ENCODE results near the gene TMEM119.
"Not testable (repeated sequence)": the region's sequence is repeated elsewhere in the genome, so short reads cannot be mapped to it uniquely, and the experiment has no call there.

The TMEM119 gene

GRCh38 chr12:108565146-108565545, 32.7 kb downstream of the TMEM119 start:
- DNase-seq (ENCODE audit: low spot score): no peak

- no peak for DNase-seq (ENCODE audit: low spot score)
Observed at GRCh38 chr12:108564724-108565123, 33.2 kb downstream of the TMEM119 start.

- no peak for DNase-seq (ENCODE audit: low spot score)
Observed at GRCh38 chr12:108563804-108564151, 34.1 kb downstream of the TMEM119 start.

- peak; percentile 89 for DNase-seq (ENCODE audit: low spot score)
Observed at GRCh38 chr12:108563136-108563803, 34.6 kb downstream of the TMEM119 start.

GRCh38 chr12:108562348-108563135, 35.3 kb downstream of the TMEM119 start, which contains the start of gene ISCU:
ISCU (plus strand) TSS chr12:108562596; CDS start chr12:108562623, 27 bp downstream.
- peak; percentile 98 for DNase-seq (ENCODE audit: low spot score)

- DNase-seq (ENCODE audit: low spot score): no peak
Observed at GRCh38 chr12:108561852-108562347, 36.0 kb downstream of the TMEM119 start.

- peak; percentile 92 for DNase-seq (ENCODE audit: low spot score)
Observed at GRCh38 chr12:108560752-108561719, 36.8 kb downstream of the TMEM119 start, which contains the start of gene SART3. SART3 (minus strand) TSS chr12:108561173; CDS start chr12:108561154, 19 bp downstream.

- no peak for DNase-seq (ENCODE audit: low spot score)
Observed at GRCh38 chr12:108560321-108560721, 37.6 kb downstream of the TMEM119 start.

- DNase-seq (ENCODE audit: low spot score): no peak
Observed at GRCh38 chr12:108559748-108560147, 38.1 kb downstream of the TMEM119 start.

- no peak for DNase-seq (ENCODE audit: low spot score)
Observed at GRCh38 chr12:108559007-108559655, 38.8 kb downstream of the TMEM119 start.

GRCh38 chr12:108555383-108555782, 42.5 kb downstream of the TMEM119 start:
- not testable (repeated sequence) for DNase-seq (ENCODE audit: low spot score)

GRCh38 chr12:108553799-108554198, 44.1 kb downstream of the TMEM119 start:
- no peak for DNase-seq (ENCODE audit: low spot score)

GRCh38 chr12:108551535-108551934, 46.3 kb downstream of the TMEM119 start:
- no peak for DNase-seq (ENCODE audit: low spot score)

- no peak for DNase-seq (ENCODE audit: low spot score)
Observed at GRCh38 chr12:108548954-108549521, 48.8 kb downstream of the TMEM119 start.

- DNase-seq (ENCODE audit: low spot score): no peak
Observed at GRCh38 chr12:108547686-108548085, 50.2 kb downstream of the TMEM119 start.

- DNase-seq (ENCODE audit: low spot score): no peak
Observed at GRCh38 chr12:108543652-108544051, 54.2 kb downstream of the TMEM119 start.

GRCh38 chr12:108542320-108542719, 55.6 kb downstream of the TMEM119 start:
- no peak for DNase-seq (ENCODE audit: low spot score)

Data from CD4-positive, alpha-beta T cell treated with Interleukin-2 at 100 ng/mL for 4 hours (primary cell).